Measurements from ENCODE around the gene FILIP1L.

Gene FILIP1L

GRCh38 chr3:99809565-99809964 lies 304.7 kb downstream of the FILIP1L start:
- Histone ChIP-seq H3K9ac (ENCODE audit: low read length) (no peak overlapping the region), H3K9me2 (replicated peaks; ENCODE audit: insufficient read depth, low read length) (no peaks in the 10 kb centered on the region), H3K4me2 (ENCODE audit: low read depth, low read length, poor library complexity, severe bottlenecking) (no peak overlapping the region), H4K20me1 (ENCODE audit: low read depth, low read length) (no peaks in the 10 kb centered on the region), H3K27ac (ENCODE audit: low read depth, low read length) (no peak overlapping the region), H3K4me3 (ENCODE audit: insufficient read depth, low read length, poor library complexity, severe bottlenecking) (no peak overlapping the region), H3K79me2 (ENCODE audit: insufficient read depth, low read length) (no peaks in the 10 kb centered on the region), H3K36me3 (ENCODE audit: low read length) (no peaks in the 10 kb centered on the region), H3F3A (ENCODE audit: insufficient read depth) (no peaks in the 10 kb centered on the region), H2AFZ (ENCODE audit: low read depth, low read length, severe bottlenecking) (no peak overlapping the region), H3K9me3 (ENCODE audit: insufficient read depth, low read length) (peaks cover 22% of the 10 kb centered on the region; the same call in 1 of the 2 replicates), H3K27me3 (ENCODE audit: low read length) (no peaks in the 10 kb centered on the region)
- no peak for TF ChIP-seq CTCF (IDR thresholded peaks at IDR 0.05; ENCODE audit: insufficient read depth, low read length, poor library complexity, severe bottlenecking)
- no peak for TF ChIP-seq EZH2phosphoT487 (conservative IDR thresholded peaks at IDR 0.05; ENCODE audit: low read length)

GRCh38 chr3:99808163-99808794 lies 306.0 kb downstream of the FILIP1L start:
- H3F3A ChIP-seq (ENCODE audit: insufficient read depth): no peaks in the 10 kb centered on the region
- no peak overlapping the region for H2AFZ ChIP-seq (ENCODE audit: low read depth, low read length, severe bottlenecking)
- H3K79me2 ChIP-seq (ENCODE audit: insufficient read depth, low read length): no peaks in the 10 kb centered on the region
- no peaks in the 10 kb centered on the region for H3K36me3 ChIP-seq (ENCODE audit: low read length)
- H3K27me3 ChIP-seq (ENCODE audit: low read length): no peaks in the 10 kb centered on the region
- H3K9me3 ChIP-seq (ENCODE audit: insufficient read depth, low read length): peaks cover 22% of the 10 kb centered on the region; the same call in 1 of the 2 replicates
- no peak overlapping the region for H3K27ac ChIP-seq (ENCODE audit: low read depth, low read length)
- H4K20me1 ChIP-seq (ENCODE audit: low read depth, low read length): no peaks in the 10 kb centered on the region
- H3K9ac ChIP-seq (ENCODE audit: low read length): no peak overlapping the region
- no peaks in the 10 kb centered on the region for H3K9me2 ChIP-seq (replicated peaks; ENCODE audit: insufficient read depth, low read length)
- no peak overlapping the region for H3K4me3 ChIP-seq (ENCODE audit: insufficient read depth, low read length, poor library complexity, severe bottlenecking)
- H3K4me2 ChIP-seq (ENCODE audit: low read depth, low read length, poor library complexity, severe bottlenecking): no peak overlapping the region
- TF ChIP-seq CTCF (IDR thresholded peaks at IDR 0.05; ENCODE audit: insufficient read depth, low read length, poor library complexity, severe bottlenecking) (peak; percentile 69), EZH2phosphoT487 (conservative IDR thresholded peaks at IDR 0.05; ENCODE audit: low read length) (no peak)

GRCh38 chr3:99805160-99805559 lies 309.1 kb downstream of the FILIP1L start:
- H3K36me3 ChIP-seq (ENCODE audit: low read length): no peaks in the 10 kb centered on the region
- H3K9me3 ChIP-seq (ENCODE audit: insufficient read depth, low read length): peaks cover 22% of the 10 kb centered on the region; the same call in 1 of the 2 replicates
- no peak overlapping the region for H3K4me3 ChIP-seq (ENCODE audit: insufficient read depth, low read length, poor library complexity, severe bottlenecking)
- TF ChIP-seq CTCF (IDR thresholded peaks at IDR 0.05; ENCODE audit: insufficient read depth, low read length, poor library complexity, severe bottlenecking) (no peak), EZH2phosphoT487 (conservative IDR thresholded peaks at IDR 0.05; ENCODE audit: low read length) (no peak)
- no peak overlapping the region for H3K9ac ChIP-seq (ENCODE audit: low read length)
- no peaks in the 10 kb centered on the region for H3K27me3 ChIP-seq (ENCODE audit: low read length)
- H3K4me2 ChIP-seq (ENCODE audit: low read depth, low read length, poor library complexity, severe bottlenecking): no peak overlapping the region
- no peaks in the 10 kb centered on the region for H3F3A ChIP-seq (ENCODE audit: insufficient read depth)
- H4K20me1 ChIP-seq (ENCODE audit: low read depth, low read length): no peaks in the 10 kb centered on the region
- H3K79me2 ChIP-seq (ENCODE audit: insufficient read depth, low read length): no peaks in the 10 kb centered on the region
- no peaks in the 10 kb centered on the region for H3K9me2 ChIP-seq (replicated peaks; ENCODE audit: insufficient read depth, low read length)
- H3K27ac ChIP-seq (ENCODE audit: low read depth, low read length): no peak overlapping the region
- H2AFZ ChIP-seq (ENCODE audit: low read depth, low read length, severe bottlenecking): no peak overlapping the region
